HG03064 (cell line): Measurements from ENCODE around the gene RGR.

ENCODE experiments used
- ATAC-seq: cut with Tn5 transposase; IDR thresholded peaks from one replicate; pipeline ENCODE4 v1.9.1; 2021; ENCODE audit warnings: low read depth; ENCODE audit not compliant: unreplicated experiment

RGR gene, protein sequence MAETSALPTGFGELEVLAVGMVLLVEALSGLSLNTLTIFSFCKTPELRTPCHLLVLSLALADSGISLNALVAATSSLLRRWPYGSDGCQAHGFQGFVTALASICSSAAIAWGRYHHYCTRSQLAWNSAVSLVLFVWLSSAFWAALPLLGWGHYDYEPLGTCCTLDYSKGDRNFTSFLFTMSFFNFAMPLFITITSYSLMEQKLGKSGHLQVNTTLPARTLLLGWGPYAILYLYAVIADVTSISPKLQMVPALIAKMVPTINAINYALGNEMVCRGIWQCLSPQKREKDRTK

DNA sequence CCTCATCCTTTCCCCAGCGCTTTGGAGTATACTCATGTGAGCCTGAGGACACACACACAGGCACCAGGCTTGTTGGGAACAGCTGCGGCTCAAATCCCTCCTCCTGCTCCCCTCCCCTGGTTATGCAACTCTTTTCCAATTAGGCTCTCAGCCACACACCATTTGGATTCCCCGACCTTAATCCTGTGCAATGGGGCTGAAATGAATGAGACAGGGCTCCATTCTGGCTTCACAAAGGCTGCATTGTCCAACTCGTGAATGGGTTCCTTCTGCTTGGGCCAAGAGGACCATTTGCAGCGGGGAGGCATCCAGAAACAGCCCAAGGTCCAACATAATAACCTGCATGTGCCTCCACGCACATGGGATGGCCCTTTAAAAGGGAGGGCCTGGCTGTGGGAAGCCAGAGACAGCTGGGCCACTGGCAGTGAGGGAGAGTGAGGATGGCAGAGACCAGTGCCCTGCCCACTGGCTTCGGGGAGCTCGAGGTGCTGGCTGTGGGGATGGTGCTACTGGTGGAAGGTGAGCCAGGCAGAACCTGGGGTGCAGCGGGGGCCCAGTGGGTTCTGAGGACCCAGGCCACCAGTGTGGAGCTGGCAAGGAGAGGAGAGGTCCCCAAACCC lies at the start of gene RGR:
Gene RGR (plus strand): TSS at position 403 of the 620 bp plus-strand sequence. CDS start 38 bp downstream, at position 441.
- ATAC-seq: no peak

DNA sequence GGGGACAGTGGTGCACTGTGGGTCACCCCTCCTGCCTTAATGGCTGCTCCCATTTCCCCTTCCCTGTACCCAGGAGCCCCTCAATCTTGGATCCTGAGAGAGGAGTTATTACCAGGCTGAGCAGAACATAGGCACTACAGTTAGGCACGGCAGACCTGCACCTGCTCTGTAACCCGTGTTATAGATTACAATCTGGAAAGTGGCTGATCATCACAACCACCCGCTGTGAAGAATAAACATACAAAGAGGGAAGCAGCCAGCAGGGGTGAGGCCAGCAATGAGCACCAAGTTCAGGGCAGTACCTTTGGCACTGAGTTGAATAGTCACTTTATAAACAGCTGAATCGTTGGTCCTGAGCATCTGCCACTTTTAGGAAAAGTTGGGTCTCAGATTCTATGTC lies 48.8 kb upstream of the RGR start:
- no peak for ATAC-seq

DNA sequence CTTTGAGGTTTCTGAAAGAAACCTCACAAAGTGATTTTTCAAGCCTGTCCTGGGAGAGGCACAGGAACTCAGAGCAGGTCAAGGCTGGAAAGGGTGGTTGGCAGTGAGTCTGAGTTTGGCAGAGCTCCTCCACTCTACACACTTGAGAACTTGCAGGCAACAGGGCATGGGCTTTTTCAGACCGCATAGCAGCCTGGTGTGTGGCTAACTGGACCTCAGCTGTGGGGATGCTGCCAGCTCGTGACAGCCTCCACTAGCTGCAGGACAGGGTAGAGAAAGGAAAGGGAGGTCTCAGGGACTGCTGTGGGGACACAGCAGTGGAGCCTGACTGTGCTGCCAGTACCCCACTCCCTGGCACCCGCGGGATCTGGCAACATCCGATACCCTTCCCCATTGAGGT lies 47.9 kb upstream of the RGR start:
- ATAC-seq: no peak

DNA sequence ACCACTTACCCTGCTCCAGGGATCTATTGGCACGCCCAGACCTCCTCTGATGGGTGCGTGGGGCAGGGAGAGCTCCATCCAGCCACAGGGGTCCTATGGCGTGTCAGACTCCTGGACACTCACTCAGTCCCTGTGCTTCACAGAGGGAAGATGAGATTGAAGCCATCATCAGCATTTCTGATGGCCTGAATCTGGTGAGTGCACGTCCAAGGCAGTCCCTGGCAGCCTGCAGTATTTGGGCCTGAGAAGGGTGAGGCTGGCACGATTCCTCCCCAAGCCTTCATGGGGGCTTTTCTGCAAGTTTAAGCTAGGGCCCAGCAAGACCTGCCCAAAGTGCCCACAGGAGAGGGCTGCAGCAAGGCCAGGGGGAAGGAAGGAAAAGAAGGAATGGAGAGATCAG lies 47.2 kb upstream of the RGR start:
- no peak for ATAC-seq

DNA sequence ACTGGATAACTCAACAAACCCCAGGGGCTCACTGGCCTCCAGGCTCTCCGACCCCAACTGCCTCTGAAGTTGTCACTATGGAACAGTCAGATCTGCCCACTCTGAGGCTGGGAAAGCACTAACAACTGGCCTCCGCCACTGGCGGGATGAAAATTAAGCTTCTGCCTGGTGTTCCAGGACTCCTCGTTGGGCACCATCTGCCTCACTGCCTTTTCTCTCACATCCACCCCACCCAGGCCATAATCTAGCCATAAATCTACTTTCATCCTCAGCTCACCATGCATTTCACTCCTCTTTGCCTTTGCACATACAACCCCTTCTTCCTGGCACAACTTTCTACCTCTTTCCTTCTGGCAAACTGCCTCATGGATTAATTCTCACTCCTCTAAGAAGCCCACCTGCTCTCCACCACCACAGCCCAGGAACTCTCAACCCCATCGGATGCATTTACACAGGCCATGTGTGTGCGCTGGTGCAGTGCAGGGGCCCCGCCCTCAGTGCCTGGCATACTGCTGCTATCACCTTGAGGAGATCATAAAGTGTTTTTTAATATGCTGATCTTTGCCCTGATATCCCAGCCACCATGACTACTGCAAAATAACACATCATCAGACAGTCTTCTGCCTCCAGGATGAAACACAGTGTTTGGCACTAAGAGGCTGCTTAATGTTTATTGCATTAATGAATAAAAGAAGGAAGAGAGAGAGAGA lies 46.5 kb upstream of the RGR start:
- ATAC-seq: no peak

DNA sequence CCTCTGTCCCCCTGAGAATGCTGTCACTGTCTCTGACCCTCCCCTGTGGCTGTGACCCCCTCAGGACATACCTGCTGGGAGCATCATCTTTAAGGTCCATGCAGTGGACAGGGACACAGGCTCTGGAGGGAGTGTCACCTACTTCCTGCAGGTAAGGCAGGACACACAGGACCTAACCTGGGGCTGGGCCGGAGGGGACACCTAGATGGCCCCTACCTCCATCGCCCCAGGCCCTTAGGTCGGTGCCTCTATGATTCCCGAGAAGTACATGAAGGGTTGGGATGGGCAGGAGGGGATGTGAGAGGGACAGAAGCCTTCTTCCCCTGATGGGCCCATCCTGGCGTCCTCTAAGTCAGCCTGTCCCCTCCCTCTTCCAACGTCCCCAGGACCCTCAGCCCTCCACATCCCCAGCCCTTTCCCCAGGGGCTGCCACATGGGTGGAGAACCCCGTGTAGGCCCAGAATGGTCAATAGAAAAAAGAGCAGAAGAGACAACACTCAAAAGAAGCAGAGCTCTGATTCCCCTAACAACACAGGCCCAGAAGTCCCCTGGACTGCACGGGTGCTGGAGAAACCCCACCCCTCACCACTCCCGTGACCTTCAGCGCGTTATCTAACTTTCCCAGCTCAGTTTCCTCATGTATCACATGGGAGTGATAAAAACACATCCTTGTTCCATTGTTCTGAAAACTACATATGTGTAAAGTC lies 44.2 kb upstream of the RGR start:
- ATAC-seq: no peak

DNA sequence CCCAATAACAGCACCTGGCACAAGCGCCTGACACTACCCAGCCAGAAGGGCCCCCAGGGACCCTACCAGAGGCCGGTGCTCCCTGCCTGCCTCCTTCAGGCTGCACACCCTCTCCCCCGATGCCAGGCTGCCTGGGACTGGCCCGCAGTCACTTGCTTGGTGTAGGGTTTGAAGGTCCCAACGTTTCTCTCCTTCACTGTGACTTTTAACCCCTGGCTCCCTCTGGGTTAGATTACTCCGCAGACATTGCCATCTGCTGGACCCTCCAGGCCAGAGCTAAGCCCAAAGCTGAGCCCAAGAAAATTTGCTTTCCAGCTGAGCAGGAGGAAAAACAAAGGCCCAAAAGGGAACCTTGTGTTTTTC lies 43.6 kb upstream of the RGR start:
- no peak for ATAC-seq

DNA sequence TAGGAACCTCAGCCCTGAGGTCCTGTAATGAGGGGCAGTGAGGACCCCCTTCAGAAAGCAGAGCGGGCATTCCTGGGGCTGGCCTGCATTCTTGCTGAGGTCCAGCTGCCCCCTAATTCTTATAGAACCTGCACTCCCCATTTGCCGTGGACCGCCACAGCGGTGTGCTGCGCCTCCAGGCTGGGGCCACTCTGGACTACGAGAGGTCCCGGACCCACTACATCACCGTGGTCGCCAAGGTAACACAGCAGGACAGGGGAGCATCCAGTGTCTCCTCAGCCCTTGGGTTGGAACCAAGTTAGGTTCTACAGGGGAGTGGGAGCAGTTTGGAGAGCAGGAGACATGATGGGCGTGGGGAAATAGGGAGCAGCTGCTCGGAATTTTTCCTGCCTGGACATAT lies 43.2 kb upstream of the RGR start:
- ATAC-seq: no peak

DNA sequence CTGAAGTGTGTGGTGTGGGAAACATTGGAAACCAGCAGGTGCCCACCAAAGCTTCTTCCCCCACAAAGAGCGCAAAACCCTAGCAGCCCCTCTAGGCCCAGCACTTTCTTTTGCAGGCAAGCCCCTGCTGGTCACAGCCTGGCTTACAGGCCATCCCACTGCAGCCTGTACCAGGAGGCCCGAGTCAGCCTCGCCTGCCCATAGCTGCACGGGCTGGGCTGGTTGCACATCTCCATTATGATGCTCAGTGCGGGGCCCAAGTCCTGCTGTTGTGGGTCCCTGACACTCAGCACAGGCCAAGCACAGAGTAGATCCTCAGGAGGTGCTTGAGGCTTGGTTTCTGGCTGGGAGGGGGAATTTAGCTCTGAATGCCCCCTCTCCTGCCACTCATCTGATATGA lies 42.5 kb upstream of the RGR start:
- no peak for ATAC-seq

DNA sequence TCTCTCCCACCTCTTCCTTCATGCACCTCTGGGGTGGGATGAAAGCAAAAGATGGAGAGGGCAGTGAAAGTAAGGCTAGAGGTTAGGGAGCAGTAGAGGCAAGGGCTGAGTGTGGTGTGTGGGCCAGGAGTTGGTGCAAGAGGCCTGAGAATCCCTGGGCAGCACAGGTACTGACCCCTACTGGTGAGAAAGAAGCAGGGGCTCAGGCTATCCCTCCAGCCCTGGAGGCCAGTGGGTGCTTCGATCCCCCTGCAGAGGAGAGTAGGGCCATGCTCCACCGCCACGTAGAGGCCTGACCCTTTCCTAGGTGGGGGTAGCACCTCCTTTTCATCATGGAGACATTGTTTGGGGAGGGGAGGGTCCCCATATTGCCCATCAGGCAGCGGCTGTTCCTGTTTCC lies 40.7 kb upstream of the RGR start:
- ATAC-seq: no peak

DNA sequence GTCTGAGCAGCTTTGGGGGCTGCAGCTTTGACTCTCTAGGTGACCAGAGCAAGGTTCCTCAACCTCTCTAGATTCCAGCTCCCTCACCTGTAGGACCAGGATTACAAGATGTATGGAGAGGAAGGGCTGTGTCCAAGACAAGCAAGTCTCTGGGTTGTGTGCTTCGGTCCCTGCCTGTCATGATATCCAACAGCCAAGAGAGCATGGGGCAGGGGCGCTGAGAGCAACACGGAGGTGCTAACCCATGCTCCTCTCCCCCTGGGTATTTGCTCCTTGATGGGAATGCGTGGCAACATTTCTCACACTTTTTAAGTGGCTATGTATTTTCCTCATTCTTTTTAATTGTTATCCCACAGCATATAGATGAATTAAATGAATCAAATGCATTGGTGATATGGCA lies 40.2 kb upstream of the RGR start:
- no peak for ATAC-seq

DNA sequence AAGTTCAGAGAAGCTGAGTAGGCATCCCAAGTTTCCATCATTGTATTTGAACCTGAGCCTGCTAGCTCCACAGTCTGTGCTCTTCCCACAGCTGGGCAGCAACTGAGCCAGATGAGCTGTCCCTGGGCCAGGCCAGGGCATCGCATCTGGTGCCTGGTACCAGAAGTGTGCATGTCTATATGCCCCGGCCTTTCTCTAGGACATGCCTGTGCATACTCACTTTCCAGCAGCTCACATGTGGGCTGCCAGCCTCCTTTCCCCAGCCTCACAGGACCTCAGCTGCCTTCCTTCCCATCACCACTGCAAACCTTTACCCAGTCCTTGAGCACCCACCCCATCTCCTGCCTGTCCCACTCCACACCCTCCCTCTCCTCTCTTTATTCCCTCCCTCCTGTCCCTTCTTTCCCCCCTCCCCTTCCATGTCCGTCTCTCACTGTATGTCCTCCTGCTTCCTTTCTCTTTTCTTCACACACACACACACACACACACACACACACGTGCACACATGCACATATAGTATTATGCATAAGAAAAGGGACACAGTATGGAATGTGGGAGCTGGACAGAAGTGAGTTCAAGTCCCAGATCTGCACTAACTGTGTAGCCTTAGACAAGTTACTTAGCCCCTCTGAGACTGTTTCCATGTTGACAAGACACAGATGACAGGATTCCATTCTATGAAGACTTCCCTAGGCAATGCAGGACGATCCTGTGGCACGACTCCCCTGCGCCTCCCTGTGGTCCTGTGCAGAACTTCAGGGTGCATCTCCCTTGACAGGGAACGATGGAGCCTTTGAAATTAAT lies 39.6 kb upstream of the RGR start:
- peak; percentile 79 for ATAC-seq

DNA sequence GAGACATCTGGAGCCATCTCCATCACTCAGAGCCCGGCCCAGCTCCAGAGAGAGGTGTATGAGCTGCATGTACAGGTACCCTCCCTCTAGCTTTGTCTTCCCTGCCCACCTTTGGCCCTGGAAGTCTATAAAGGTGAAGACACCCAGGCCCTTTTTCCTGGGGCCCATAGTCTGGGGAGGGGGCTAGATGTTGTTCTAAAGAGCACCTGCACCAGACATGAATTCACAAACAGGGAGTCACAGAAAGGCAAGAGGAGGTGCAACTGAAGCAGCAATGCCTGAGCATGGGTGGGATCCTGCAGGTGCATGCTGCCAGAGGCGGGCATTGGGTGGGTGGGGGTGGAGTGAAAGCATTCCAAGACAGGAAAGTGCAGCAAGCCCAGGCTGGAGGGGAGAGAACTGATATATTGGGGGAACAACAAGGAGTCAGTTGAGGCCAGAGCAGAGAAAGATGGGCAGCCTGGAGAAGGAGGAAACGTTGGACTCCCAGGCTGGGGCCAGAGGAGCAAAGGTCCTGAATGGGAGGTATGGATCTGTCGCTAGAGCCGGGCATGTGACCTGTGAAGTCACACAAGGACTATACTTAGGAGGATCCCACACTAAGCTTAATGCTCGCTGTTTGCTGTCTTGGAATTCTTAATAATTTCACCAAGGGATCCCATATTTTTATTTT lies 38.9 kb upstream of the RGR start:
- ATAC-seq: no peak

DNA sequence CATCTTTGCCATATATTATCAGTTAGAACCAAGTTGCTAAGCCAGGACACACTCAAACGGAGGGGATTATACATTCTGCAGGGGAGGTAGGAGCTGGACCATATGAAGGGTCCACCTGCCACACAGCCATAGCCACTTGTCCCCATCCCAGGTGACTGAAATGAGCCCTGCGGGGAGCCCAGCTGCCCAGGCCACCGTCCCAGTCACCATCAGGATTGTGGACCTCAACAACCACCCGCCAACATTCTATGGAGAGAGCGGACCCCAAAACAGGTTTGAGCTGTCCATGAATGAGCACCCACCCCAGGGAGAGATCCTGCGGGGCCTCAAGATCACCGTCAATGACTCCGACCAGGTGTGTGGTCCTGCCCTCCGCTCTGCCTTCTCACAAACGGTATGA lies 36.8 kb upstream of the RGR start:
- no peak for ATAC-seq

DNA sequence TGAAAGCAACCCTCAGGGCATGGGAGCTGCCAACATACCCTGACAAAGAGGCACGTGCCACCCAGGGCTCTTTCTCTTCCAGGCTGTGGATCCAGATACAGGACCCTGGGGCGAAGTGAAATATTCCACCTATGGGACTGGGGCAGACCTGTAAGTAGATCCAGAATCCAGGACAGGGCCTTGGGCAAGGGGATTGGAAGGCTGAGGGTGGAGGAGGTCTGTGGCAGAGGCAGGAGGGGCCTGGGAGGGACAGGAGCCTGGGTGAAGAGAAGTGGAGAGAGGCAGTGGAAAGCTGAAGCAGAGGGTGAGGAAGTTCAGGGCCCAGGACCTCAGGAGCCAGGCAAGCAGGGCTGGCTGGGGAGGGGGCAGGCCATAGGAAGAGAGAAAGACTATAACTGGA lies 33.3 kb upstream of the RGR start:
- ATAC-seq: no peak

DNA sequence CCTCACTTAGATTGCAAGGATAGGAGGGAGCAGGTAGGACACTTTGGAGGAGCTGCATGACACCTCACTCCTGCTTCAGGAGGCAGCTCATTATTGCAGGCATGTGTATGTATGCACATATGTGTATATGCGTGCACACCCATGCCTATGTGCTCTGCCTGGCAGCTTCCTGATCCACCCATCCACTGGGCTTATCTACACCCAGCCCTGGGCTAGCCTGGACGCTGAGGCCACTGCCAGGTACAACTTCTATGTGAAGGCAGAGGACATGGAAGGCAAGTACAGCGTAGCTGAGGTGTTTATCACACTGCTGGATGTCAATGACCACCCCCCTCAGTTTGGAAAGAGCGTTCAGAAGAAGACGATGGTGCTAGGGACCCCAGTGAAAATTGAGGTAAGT lies 32.8 kb upstream of the RGR start:
- no peak for ATAC-seq

DNA sequence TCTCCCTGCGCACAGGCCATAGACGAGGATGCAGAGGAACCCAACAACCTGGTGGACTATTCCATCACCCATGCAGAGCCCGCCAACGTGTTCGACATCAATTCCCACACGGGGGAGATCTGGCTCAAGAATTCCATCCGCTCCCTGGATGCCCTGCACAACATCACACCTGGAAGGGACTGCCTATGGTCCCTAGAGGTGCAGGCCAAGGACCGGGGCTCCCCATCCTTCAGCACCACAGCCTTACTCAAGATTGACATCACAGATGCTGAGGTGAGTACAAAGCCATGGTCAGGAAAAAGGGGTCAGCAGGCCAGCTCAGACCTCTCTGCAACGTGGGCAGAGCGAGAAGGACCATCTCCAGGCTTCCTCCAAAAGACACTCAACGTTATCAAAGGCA lies 31.8 kb upstream of the RGR start:
- ATAC-seq: no peak

DNA sequence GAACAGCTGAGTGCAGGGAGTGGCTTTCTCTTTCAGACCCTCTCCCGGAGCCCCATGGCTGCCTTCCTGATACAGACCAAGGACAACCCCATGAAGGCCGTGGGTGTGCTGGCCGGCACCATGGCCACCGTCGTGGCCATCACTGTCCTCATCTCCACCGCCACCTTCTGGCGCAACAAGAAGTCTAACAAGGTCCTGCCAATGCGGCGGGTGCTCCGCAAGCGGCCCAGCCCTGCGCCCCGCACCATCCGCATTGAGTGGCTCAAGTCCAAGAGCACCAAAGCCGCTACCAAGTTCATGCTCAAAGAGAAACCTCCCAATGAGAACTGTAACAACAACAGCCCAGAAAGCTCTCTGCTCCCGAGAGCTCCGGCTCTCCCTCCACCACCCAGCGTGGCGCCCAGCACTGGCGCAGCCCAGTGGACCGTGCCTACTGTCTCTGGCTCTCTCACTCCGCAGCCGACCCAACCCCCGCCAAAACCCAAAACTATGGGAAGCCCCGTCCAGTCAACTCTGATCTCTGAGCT lies 30.7 kb upstream of the RGR start:
- ATAC-seq: no peak

DNA sequence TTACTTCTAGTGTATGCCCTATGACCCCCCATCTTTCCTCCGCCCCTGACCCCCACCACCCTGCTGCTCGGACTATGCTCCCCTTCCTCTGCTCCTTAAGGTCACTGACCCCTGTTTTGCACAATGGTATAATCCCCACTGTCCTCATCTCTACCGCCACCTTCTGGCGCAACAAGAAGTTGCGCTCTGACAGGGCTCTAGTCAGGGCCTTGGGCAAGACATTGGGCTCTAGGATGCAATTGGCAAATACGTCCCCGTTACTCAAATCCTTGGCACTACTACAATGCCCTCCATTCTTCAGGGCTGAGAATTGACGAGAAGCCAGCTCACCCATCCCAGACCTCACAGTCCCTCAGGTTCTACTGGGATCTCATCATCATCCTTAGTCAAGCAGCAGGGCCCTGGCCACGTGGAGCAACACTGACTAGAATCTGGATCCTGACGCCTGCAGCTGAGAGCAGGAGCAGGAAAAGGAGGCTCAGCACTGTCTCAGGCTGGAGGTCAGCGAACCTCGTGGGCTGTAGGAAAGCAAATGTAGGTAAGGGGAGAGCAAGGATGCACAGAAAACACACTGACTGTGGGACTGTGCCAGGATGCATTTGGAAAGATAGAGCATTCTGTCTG lies 30.1 kb upstream of the RGR start:
- ATAC-seq: peak; percentile 75
